Kidney epithelial cell (primary cell): ENCODE data around the gene HIBCH. TPM values are rescaled to one million over a fixed set of nuclear protein-coding genes. Genes with fewer than 3 reads are reported as not detected.
"Not testable (repeated sequence)": the region's sequence is repeated elsewhere in the genome, so short reads cannot be mapped to it uniquely, and the experiment has no call there.

Experiments used
- DNase-seq: peaks from one replicate; pipeline ENCODE4 v3.0.0-alpha.2; 2010; ENCODE audit warnings: low read depth
- H3K27me3 ChIP-seq: 2 replicates; pipeline ENCODE4 v1.6.0; 2011; ENCODE audit warnings: low read length; ENCODE audit not compliant: control insufficient read depth, insufficient read depth
- H3K36me3 ChIP-seq: 2 replicates; pipeline ENCODE4 v1.5.1; 2011; ENCODE audit warnings: low read length; ENCODE audit not compliant: control insufficient read depth, insufficient read depth
- H3K4me3 ChIP-seq: 2 replicates; pipeline ENCODE4 v1.5.1; 2011; ENCODE audit warnings: low read depth, mild to moderate bottlenecking, control low read depth, low read length
- CTCF ChIP-seq: IDR thresholded peaks from 2 replicates; pipeline ENCODE4 v1.5.1; 2011; ENCODE audit warnings: mild to moderate bottlenecking, moderate library complexity, low read length, control low read depth, inconsistent platforms; ENCODE audit not compliant: insufficient read depth, poor library complexity, severe bottlenecking
- total RNA-seq: library from RNA; depleted of rRNA; stranded (reverse); fragments of >200 nt; gene quantifications from 2 replicates; pipeline ENCODE4 v1.2.3, GENCODE V29; 2015

HIBCH gene
- total RNA-seq, 1 donor from 2014 or later, result 7.8 TPM

DNA sequence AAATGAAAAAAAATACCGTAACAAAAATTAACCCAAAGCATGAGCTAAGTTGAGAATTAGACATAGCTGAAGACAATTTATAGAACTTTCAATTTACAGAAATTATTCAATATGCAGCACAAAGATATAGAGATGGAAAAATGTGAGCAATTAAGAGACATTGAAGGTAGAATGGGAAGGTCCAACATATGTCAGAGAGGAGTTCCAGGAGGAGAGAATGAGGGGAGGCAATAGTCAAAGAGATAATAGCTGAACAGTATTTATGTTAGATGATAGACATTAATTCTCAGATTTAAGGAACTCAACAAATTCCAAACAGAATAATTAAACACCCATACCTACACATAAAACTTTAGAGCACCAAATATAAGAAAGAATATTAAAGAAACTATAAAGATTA lies 154.1 kb downstream of the HIBCH start:
- no peak for DNase-seq
- no peak for TF ChIP-seq CTCF
- Histone ChIP-seq H3K27me3 (no peaks in the 10 kb centered on the region), H3K4me3 (no peak overlapping the region), H3K36me3 (no peaks in the 10 kb centered on the region)

DNA sequence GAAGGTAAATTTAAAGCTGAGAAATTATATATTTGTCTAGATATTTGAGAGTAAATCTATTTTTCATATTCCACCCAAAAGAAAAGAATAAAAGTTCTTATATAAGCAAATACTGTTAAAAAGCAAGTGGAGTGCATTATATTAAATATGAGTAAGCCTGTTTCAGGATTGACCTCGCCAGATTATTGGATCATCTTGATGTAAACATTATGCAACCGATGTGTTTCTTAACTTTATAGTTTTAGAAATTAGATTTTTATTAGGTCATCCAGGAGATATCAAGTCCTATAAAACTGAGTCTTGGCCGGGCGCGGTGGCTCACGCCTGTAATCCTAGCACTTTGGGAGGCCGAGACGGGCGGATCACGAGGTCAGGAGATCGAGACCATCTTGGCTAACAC lies 156.8 kb downstream of the HIBCH start:
- Histone ChIP-seq H3K27me3 (no peaks in the 10 kb centered on the region), H3K36me3 (no peaks in the 10 kb centered on the region), H3K4me3 (no peak overlapping the region)
- no peak for TF ChIP-seq CTCF
- DNase-seq, result no peak

DNA sequence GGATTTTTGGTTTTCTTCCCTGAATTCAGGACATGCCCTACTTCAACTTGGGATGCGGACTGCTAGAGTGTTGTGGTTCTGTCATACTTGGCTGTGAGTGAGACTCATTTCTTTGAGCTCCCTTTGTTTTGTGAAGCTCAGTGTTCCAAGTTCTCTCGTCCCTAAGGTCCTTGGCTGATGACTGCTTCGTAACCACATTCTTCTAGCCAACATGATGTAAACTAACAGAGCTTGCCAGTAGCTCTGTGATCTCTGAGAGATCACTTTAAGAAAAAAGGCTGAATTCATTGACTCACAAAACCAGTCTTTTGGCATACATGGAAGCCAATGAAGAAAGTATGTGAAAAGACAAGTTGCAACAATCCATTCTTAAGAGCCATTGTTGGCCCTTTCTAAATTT lies 160.2 kb downstream of the HIBCH start:
- Histone ChIP-seq H3K27me3 (no peaks in the 10 kb centered on the region), H3K36me3 (no peaks in the 10 kb centered on the region), H3K4me3 (no peak overlapping the region)
- no peak for DNase-seq
- TF ChIP-seq CTCF, result no peak

DNA sequence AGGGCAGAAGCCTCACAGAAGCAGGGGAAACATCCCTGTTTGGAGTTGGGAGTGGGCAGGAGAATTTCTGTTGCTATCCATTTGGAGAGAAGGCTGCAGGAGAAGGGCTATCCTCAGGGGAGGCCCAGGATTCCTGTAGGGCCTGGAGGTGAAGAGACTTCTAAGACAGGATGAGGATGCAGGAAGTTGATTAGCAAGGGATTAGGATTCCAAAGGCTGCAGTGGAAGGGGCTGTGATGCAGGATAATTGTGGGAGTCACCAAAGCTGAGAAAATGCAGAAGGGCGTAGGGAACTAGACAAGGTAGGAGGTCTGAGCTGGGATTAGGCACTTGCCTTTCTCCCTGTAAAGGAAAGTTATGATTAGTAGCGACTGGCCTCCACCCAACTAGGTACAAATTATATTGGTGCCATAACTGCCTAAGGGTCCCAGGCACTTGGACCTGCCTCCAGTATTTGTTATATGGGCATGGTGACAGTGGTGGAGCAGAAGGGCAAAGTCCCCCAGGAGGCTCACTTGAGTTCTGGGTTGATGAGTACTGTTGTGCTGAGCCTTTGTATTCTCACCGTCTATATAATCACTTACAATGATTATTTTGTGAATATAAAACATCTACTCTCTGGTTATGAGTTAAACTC lies 160.7 kb downstream of the HIBCH start:
- Histone ChIP-seq H3K4me3 (no peak overlapping the region), H3K36me3 (no peaks in the 10 kb centered on the region), H3K27me3 (no peaks in the 10 kb centered on the region)
- TF ChIP-seq CTCF, result no peak
- no peak for DNase-seq

DNA sequence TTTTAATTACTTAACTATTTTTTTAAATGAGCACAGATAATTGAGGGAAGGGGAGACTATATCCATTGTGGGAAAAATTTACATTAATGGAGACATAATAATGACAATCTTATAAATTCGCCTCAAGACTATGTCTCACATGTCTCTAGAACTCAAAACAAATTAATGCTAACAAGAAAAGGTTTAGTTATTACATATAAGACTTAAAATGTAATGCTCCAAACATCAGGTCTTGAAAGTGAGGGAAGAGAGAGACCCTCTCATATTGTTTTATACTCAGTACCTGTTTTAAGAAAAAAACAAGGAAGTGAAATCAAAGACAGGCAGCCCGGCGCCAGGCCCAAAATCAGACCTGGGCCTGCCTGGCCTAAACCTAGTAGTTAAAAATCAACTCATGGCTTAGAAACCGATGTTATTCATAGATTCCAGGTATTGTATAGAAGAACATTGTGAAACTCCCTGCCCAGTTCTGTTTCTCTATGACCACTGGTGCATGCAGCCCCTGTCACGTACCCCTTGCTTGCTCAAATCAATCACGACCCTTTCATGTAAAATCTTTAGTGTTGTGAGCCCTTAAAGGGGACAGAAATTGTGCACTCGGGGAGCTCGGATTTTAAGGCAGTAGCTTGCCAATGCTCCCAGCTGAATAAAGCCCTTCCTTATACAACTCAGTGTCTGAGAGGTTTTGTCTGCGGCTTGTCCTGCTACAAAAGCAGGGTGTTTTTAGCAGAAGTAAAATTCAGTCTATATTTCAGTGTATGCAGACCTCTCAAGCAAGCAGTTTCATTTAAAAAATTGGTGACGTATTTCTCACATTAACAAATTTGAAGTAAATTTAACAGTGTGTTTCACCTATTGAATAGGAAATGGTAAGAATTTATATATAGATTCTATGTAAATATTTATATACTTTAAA lies 161.8 kb downstream of the HIBCH start:
- H3K4me3 ChIP-seq, H3K27me3 ChIP-seq, DNase-seq, H3K36me3 ChIP-seq: not testable (repeated sequence)

- no peak for DNase-seq
- Histone ChIP-seq H3K36me3 (no peaks in the 10 kb centered on the region), H3K27me3 (no peaks in the 10 kb centered on the region), H3K4me3 (no peak overlapping the region)
- no peak for TF ChIP-seq CTCF
Measured at GRCh38 chr2:190156530-190157212, 163.0 kb downstream of the HIBCH start.

Other genes starting within 250 kb of the HIBCH start
- gene INPP1, start 23.8 kb upstream of the HIBCH start, total RNA-seq, result 6.3 and 7.1 TPM in 2 replicates
- gene MFSD6, start 88.5 kb upstream of the HIBCH start, total RNA-seq, result 41.3 and 52.4 TPM in 2 replicates
- gene NEMP2, start 214.9 kb upstream of the HIBCH start, total RNA-seq, result 3.8 and 6.8 TPM in 2 replicates